Inferior parietal cortex (tissue), 1 donor: ENCODE data around the gene RXRA.

ENCODE experiments used
- DNase-seq: peaks from one replicate; pipeline ENCODE4 v3.0.0-alpha.2; 2016; ENCODE audit errors: extremely low spot score

Gene RXRA

GRCh38 chr9:134324359-134325095 is 1.7 kb upstream of the RXRA start:
- no peak for DNase-seq

- no peak for DNase-seq
Measured at GRCh38 chr9:134325096-134325812, 1.0 kb upstream of the RXRA start.

GRCh38 chr9:134326724-134327601 is 708 bp downstream of the RXRA start:
- no peak for DNase-seq

- no peak for DNase-seq
Measured at GRCh38 chr9:134327671-134328231, 1.5 kb downstream of the RXRA start.

GRCh38 chr9:134328341-134328840 is 2.1 kb downstream of the RXRA start:
- DNase-seq = no peak

GRCh38 chr9:134328841-134329575 is 2.8 kb downstream of the RXRA start:
- no peak for DNase-seq

GRCh38 chr9:134329576-134329855 is 3.3 kb downstream of the RXRA start:
- DNase-seq = no peak

- DNase-seq = no peak
Measured at GRCh38 chr9:134329886-134330285, 3.6 kb downstream of the RXRA start.

GRCh38 chr9:134330590-134330989 is 4.3 kb downstream of the RXRA start:
- DNase-seq = no peak

GRCh38 chr9:134331186-134332025 is 5.2 kb downstream of the RXRA start:
- DNase-seq = no peak

GRCh38 chr9:134332266-134332665 is 6.0 kb downstream of the RXRA start:
- no peak for DNase-seq

GRCh38 chr9:134332841-134333233 is 6.6 kb downstream of the RXRA start:
- DNase-seq = no peak

GRCh38 chr9:134333234-134333873 is 7.1 kb downstream of the RXRA start:
- DNase-seq = no peak

GRCh38 chr9:134333874-134334581 is 7.8 kb downstream of the RXRA start:
- DNase-seq = no peak

- DNase-seq = no peak
Measured at GRCh38 chr9:134335061-134335460, 8.8 kb downstream of the RXRA start.

- DNase-seq = no peak
Measured at GRCh38 chr9:134335486-134336220, 9.4 kb downstream of the RXRA start.

- DNase-seq = no peak
Measured at GRCh38 chr9:134336228-134336627, 10.0 kb downstream of the RXRA start.

GRCh38 chr9:134336924-134337323 is 10.7 kb downstream of the RXRA start:
- no peak for DNase-seq

- DNase-seq = no peak
Measured at GRCh38 chr9:134337469-134337868, 11.2 kb downstream of the RXRA start.
